ENCODE measurements around the gene TECPR2. TPM values are rescaled to one million over a fixed set of nuclear protein-coding genes. Genes with fewer than 3 reads are reported as not detected.

The TECPR2 gene
- total and polyA plus RNA-seq, 10 of the 15 experiments (the other 5 are each of a cell fraction or from before 2014, with no cell fraction given) = 0.15 to 10.0 (median 3.0) TPM

GRCh38 chr14:102524451-102525218 is 161.9 kb downstream of the TECPR2 start (continued):
- TF ChIP-seq BCLAF1 (IDR thresholded peaks at IDR 0.05) (no peak), SREBF1 (IDR thresholded peaks at IDR 0.05; ENCODE audit: low read length) (no peak), NFXL1 (IDR thresholded peaks at IDR 0.05; ENCODE audit: borderline replicate concordance) (no peak), E2F8 (IDR thresholded peaks at IDR 0.05; ENCODE audit: low read depth, partially characterized antibody) (no peak), NFIC (IDR thresholded peaks at IDR 0.05; ENCODE audit: low read depth, low read length) (no peak), ZBTB33 (IDR thresholded peaks at IDR 0.05) (no peak), MEF2B (IDR thresholded peaks at IDR 0.05; ENCODE audit: partially characterized antibody, poor library complexity, severe bottlenecking) (peak; percentile 98), MTA3 (IDR thresholded peaks at IDR 0.05; ENCODE audit: borderline replicate concordance, low read length) (no peak), NR2F1 (conservative IDR thresholded peaks at IDR 0.05) (peak; percentile 78; the same call in 1 of the 2 replicates), RB1 (IDR thresholded peaks at IDR 0.05; ENCODE audit: borderline replicate concordance) (peak; percentile 77; the same call in 1 of the 2 replicates), KDM1A (IDR thresholded peaks at IDR 0.05; ENCODE audit: borderline replicate concordance) (no peak), SPI1 (IDR thresholded peaks at IDR 0.05; ENCODE audit: borderline replicate concordance, insufficient read depth, low read depth, low read length) (no peak), LARP7 (IDR thresholded peaks at IDR 0.05) (no peak), KAT2A (conservative IDR thresholded peaks at IDR 0.05; ENCODE audit: control insufficient read depth, low read depth, low read length) (no peak), CREM (IDR thresholded peaks at IDR 0.05; ENCODE audit: low read depth) (peak; percentile 10; the same call in 1 of the 2 replicates), RELA (IDR thresholded peaks at IDR 0.05; ENCODE audit: borderline replicate concordance, partially characterized antibody) (peak; percentile 53), ATF3 (IDR thresholded peaks at IDR 0.05; ENCODE audit: borderline replicate concordance, extremely low read depth, low read depth, low read length) (peak; percentile 45; the same call in 1 of the 2 replicates), ATF7 (IDR thresholded peaks at IDR 0.05; ENCODE audit: low read depth) (peak; percentile 9; the same call in 1 of the 2 replicates), E4F1 (IDR thresholded peaks at IDR 0.05; ENCODE audit: borderline replicate concordance, partially characterized antibody) (no peak)

Data from GM12878 (cell line).